ENCODE measurements around the gene SLC13A2.

- TF ChIP-seq LEF1 (IDR thresholded peaks at IDR 0.05; ENCODE audit: borderline replicate concordance) (no peak), SP1 (IDR thresholded peaks at IDR 0.05) (no peak), SUZ12 (IDR thresholded peaks at IDR 0.05) (no peak), ZNF384 (IDR thresholded peaks at IDR 0.05) (no peak), FOXK2 (IDR thresholded peaks at IDR 0.05) (no peak), FOXM1 (IDR thresholded peaks at IDR 0.05; ENCODE audit: borderline replicate concordance) (no peak), TARDBP (IDR thresholded peaks at IDR 0.05) (no peak), BHLHE40 (IDR thresholded peaks at IDR 0.05; ENCODE audit: borderline replicate concordance) (no peak), HDGF (IDR thresholded peaks at IDR 0.05; ENCODE audit: borderline replicate concordance) (no peak), NFRKB (IDR thresholded peaks at IDR 0.05) (no peak), CTBP1 (IDR thresholded peaks at IDR 0.05; ENCODE audit: borderline replicate concordance) (no peak)
Measured at GRCh38 chr17:28468781-28469180, 4.7 kb upstream of the SLC13A2 start.
